ENCODE measurements around the gene GABRB2.

Gene GABRB2

GRCh38 chr5:161471211-161471950 lies 75.1 kb downstream of the GABRB2 start:
- DNase-seq: no peak

DNA sequence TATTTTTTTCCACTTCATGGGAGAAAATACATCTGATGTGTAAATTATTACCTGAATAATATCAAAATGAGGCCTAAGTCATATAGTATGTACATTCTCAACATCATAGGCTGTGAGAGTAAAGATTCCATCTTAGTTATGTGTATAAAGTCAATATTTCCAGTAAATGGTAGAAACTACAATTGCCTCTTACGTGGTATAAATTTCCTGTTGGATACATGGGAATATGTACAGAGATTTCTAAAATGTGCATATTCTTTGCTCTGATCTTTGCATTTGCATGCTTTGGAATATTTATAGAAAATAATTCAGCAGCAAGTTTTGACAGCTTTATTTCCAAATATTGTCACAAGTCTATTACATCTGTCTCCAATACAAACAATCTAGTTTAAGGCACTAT lies 78.8 kb downstream of the GABRB2 start:
- DNase-seq: no peak

GRCh38 chr5:161460741-161461140 lies 85.8 kb downstream of the GABRB2 start:
- DNase-seq: no peak

DNA sequence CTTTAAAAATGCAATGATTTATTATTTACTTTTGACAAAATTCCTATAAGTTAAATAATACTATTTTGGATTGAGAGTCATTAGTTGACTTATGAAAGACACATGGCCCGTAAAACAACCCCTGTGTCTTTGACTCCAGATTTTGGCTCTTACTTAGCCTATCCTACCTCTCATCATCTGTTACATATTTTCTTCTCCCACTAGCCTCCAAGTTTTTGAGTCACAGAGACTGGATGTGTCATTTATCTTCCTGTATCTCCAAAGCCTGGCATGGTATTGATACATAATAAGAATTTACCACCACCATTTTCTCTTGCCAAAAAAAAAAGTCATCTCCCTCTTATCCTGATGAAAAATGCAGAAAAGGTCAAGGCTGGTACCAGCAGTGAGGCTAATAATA lies 99.9 kb downstream of the GABRB2 start:
- no peak for DNase-seq

DNA sequence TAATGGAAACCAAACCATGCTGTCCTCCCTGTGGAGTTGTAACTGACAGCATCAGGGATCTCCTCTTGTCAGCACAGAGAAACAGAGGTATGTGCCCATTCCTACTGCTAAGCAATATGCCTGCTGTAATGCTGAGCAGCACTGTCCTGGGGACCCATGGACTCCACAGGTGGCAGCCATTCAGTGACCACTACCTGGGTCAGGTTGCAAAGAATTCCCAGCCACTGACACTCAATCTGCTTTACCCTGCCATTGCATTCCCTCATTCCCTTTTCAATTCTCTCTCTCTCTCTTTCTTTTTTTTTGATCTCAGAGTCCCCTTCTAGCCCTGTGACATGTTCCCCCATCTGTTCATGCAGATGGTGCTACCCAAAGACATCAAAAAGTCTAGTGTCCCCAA lies 104.1 kb downstream of the GABRB2 start:
- DNase-seq: no peak

- DNase-seq: no peak
Measured at GRCh38 chr5:161432798-161433197, 113.7 kb downstream of the GABRB2 start.

- DNase-seq: no peak
Measured at GRCh38 chr5:161431963-161432362, 114.6 kb downstream of the GABRB2 start.

- no peak for DNase-seq
Measured at GRCh38 chr5:161421067-161421466, 125.5 kb downstream of the GABRB2 start.

GRCh38 chr5:161420521-161420920 lies 126.0 kb downstream of the GABRB2 start:
- no peak for DNase-seq

DNA sequence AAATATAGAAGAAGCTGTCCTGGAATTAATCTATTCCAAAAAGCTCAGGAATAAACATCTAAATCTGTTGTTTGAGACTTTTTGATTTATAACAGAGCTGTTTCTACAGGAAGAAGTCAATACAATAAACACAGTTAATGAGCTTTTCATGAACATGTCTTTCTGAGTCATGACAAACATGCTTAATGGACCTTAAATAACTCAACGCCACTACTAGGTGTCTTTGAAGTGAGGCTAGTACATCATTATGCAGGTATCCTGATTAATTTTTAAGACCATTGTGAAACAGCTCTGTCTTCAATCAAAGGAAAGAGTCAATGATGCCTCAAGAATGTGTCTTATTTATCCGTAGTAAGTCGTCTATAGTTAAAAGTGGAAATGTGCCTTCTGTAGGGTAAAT lies 131.6 kb downstream of the GABRB2 start:
- DNase-seq: no peak

- no peak for DNase-seq
Measured at GRCh38 chr5:161414037-161414436, 132.5 kb downstream of the GABRB2 start.

- no peak for DNase-seq
Measured at GRCh38 chr5:161412792-161413191, 133.7 kb downstream of the GABRB2 start.

DNA sequence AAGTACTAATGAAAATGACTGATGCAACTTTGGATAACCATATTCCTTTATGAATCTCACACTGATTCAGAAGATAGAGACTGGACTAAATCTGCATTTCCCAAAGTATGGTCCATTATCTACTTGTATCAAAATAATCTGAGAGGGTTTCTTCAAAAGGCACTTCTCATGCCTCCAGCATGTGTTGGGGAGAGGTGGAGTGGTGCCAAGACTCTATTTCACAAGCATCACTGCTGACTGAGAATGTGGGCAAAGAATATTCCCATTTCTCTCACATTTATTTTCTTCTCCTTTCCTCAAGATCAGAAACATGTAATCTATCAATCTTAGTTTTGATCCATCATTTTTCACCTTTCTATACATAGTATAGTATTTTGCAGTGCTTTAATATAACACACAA lies 135.4 kb downstream of the GABRB2 start:
- no peak for DNase-seq

DNA sequence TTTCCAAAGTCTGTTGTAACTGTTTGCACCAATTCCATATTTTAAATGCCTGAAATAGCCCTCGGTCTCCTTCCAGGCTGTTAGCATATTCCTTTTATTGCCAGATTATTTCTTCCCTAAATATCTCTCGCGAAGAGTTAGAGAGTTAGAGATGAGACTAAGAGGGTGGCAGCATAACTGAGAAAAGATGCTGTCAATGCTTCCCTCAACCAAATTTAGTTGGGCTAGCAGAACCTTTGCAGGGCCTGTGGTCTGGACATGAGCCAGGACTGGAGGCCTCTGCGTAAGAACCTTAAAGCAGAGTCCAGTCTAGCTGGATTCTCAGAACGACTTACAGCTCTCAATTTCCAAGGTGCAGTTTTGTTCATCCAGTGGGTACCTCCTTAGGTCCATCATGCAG lies 135.9 kb downstream of the GABRB2 start:
- DNase-seq: no peak

DNA sequence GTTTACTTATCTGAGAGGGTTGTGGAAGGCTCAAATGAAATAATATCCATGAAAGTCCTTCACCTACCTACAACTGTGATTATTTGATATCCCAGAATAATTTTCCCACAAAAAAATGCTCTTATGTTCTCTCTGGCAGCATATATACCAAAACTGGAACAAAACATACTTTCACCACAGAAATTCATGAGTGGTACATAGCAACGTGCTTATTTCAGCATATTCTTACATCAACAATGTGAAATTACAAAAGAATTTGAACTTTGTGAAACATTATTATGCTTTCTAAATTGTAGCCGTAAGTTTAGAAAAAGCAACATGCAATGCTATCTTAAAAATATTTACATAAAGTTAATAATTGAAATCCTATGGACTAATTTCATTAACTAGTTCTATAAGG lies 137.1 kb downstream of the GABRB2 start:
- DNase-seq: no peak

- no peak for DNase-seq
Measured at GRCh38 chr5:161406880-161407279, 139.6 kb downstream of the GABRB2 start.

GRCh38 chr5:161403996-161404395 lies 142.5 kb downstream of the GABRB2 start:
- DNase-seq: no peak

GRCh38 chr5:161403121-161403520 lies 143.4 kb downstream of the GABRB2 start:
- DNase-seq: no peak

GRCh38 chr5:161400583-161400982 lies 145.9 kb downstream of the GABRB2 start:
- DNase-seq: no peak

DNA sequence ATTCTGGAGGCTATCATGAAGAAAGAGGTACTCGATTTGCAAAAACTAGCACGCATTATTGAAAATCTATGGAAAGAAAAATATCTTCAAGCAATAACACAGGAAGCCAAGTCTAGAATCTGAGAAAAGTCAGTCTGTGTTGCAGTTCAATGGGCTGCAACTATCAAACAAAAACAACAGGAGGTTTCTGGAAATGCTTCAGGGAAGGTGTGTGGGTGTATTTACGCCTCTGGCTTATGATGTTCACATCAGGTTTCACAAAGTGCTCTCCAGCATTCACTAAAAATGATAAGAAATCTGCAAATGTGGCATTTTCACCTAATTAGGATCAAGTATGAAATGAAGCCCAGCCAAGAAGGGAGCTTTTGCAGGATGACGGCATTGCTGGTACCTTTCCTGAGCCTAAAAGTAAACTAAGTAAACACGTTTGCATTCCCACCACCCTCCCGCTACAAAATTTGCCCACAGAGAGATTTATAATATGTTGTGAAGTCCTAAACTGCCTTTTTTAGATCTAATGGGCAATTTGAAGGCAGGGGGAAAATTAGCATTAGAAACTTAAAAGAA lies 146.4 kb downstream of the GABRB2 start:
- no peak for DNase-seq

DNA sequence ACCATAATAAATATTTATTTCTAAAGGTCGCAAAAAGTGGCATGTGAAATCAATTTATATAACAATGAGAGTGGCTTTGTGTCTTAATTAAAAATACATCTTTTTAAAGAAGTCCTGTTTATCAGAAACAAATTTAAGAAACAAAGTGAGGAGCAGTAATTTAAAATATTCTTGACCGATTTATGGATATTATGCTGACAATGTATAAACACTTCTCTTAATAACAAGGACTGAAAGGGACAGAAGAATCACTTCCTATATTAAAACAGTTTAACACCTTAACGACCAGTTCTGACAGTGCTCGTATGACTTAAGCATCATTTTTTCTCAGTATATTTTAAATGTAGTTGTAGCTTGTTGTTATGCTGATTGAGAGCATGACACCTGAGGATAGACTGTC lies 149.1 kb downstream of the GABRB2 start:
- DNase-seq: no peak

DNA sequence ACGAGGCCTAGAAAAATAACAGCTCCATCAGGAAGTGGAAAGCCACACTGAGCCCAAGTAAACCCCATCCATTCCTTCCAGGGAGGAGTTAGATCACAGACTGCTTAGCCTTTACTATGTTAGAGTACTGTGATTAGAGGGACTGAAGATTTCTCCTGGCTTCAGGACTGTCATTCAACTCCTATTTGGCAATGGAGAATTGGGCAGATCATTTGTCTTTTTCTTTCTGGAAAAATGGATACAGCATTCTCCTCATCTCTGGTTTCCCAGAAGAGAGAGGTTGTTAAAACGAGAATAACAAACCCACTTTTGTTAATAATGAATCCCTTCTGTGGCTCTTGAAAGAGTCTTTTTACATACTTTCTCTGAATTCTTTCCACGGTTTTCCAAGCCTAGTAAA lies 150.4 kb downstream of the GABRB2 start:
- DNase-seq: no peak

DNA sequence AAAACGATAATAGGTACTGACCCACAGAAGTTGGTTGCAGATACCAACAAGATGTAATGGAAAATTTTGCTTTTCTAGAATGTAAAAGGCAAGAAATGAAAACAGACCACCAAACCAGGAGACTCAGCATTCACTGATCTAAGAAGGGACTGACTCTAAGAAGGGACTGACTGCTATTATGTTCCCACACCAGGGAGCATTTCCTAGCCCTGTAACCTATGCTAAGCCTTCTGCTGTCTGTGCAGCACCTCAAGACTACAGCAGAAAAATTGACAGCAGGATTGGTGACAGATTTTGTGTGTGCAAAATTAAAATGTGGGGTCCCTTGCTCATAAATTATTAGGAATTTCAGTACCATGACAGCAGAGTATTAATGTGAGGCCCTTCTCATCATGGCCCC lies 154.8 kb downstream of the GABRB2 start:
- no peak for DNase-seq

GRCh38 chr5:161391016-161391415 lies 155.5 kb downstream of the GABRB2 start:
- DNase-seq: no peak

DNA sequence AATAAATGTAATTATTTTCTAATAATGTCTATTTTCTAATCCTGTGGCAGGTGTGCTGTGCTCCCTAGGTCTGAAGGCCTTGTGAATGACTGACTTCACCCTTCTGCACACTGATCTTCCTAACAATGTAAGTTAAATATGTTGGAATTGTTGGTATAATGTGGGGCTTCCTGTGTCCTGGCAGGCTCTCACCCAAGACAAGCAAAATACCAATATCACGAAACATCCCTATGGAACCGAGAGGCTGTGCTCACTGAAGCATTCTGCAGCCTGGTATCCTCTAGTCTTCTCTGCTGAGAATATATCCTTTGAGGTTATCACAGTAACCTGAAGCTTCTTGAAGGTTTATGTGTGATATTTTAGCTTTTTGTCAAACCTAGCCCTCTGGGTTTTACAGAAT lies 159.4 kb downstream of the GABRB2 start:
- DNase-seq: no peak
